Measurements from ENCODE around the gene ITGB7. TPM values are rescaled to one million over a fixed set of nuclear protein-coding genes. Genes with fewer than 3 reads are reported as not detected.

ITGB7 gene
- total RNA-seq, 1 experiment from 2014 or later: 1.9 TPM

Other genes starting within 250 kb of the ITGB7 start
- gene EIF4B, start 200.8 kb downstream of the ITGB7 start, total RNA-seq (2014; rRNA removed): 424 and 434 TPM in 2 replicates
- gene TNS2, start 157.2 kb downstream of the ITGB7 start, total RNA-seq (2014; rRNA removed): 13.1 and 30.3 TPM in 2 replicates
- gene SPRYD3, start 127.9 kb downstream of the ITGB7 start, total RNA-seq (2014; rRNA removed): 18.5 and 24.1 TPM in 2 replicates
- 256 and 299 TPM in 2 replicates for gene IGFBP6, start 109.6 kb downstream of the ITGB7 start, total RNA-seq (2014; rRNA removed)
- 0.07 and 0.86 TPM in 2 replicates for gene SOAT2, start 103.8 kb downstream of the ITGB7 start, total RNA-seq (2014; rRNA removed)
- gene ZNF740, start 26.5 kb downstream of the ITGB7 start, total RNA-seq (2014; rRNA removed): 12.3 and 12.8 TPM in 2 replicates
- gene CSAD, start 26.3 kb downstream of the ITGB7 start, total RNA-seq (2014; rRNA removed): 21.5 and 23.8 TPM in 2 replicates
- 62.0 and 73.5 TPM in 2 replicates for gene RARG, start 25.0 kb upstream of the ITGB7 start, total RNA-seq (2014; rRNA removed)
- gene ESPL1, start 61.0 kb upstream of the ITGB7 start, total RNA-seq (2014; rRNA removed): 31.6 and 37.3 TPM in 2 replicates
- 476 and 519 TPM in 2 replicates for gene PFDN5, start 88.3 kb upstream of the ITGB7 start, total RNA-seq (2014; rRNA removed)
- gene MYG1, start 92.4 kb upstream of the ITGB7 start, total RNA-seq (2014; rRNA removed): 81.0 and 89.9 TPM in 2 replicates
- gene AAAS, start 114.4 kb upstream of the ITGB7 start, total RNA-seq (2014; rRNA removed): 53.5 and 55.8 TPM in 2 replicates
- gene SP7, start 129.1 kb upstream of the ITGB7 start, total RNA-seq (2014; rRNA removed): not detected in 2 replicates
- gene SP1, start 172.9 kb upstream of the ITGB7 start, total RNA-seq (2014; rRNA removed): 49.7 and 57.6 TPM in 2 replicates
- gene AMHR2, start 216.6 kb upstream of the ITGB7 start, total RNA-seq (2014; rRNA removed): 0.29 TPM in 1 of 2 replicates, not detected in the other
- gene PRR13, start 234.5 kb upstream of the ITGB7 start, total RNA-seq (2014; rRNA removed): 54.2 and 60.9 TPM in 2 replicates
- gene PCBP2, start 244.9 kb upstream of the ITGB7 start, total RNA-seq (2014; rRNA removed): 204 and 306 TPM in 2 replicates